GM19438 (cell line): Measurements from ENCODE around the gene ZNF598.
"Not testable (repeated sequence)": the region's sequence is repeated elsewhere in the genome, so short reads cannot be mapped to it uniquely, and the experiment has no call there.

Experiments used
- ATAC-seq: cut with Tn5 transposase; IDR thresholded peaks from one replicate; pipeline ENCODE4 v1.9.1; 2021; ENCODE audit warnings: low read depth; ENCODE audit not compliant: unreplicated experiment

Gene ZNF598

GRCh38 chr16:2028620-2029220 is 19.1 kb upstream of the ZNF598 start:
- ATAC-seq: no peak

- ATAC-seq: no peak
Measured at GRCh38 chr16:2028146-2028545, 18.5 kb upstream of the ZNF598 start.

GRCh38 chr16:2027024-2028010 is 17.7 kb upstream of the ZNF598 start:
- ATAC-seq: no peak

- no peak for ATAC-seq
Measured at GRCh38 chr16:2026461-2027023, 16.9 kb upstream of the ZNF598 start, which contains the start of gene NHERF2. NHERF2 (plus strand) TSS chr16:2026902; CDS start chr16:2027006, 104 bp downstream.

- no peak for ATAC-seq
Measured at GRCh38 chr16:2025878-2026460, 16.3 kb upstream of the ZNF598 start.

GRCh38 chr16:2025251-2025650 is 15.6 kb upstream of the ZNF598 start:
- no peak for ATAC-seq

- ATAC-seq: no peak
Measured at GRCh38 chr16:2024032-2024420, 14.4 kb upstream of the ZNF598 start.

- ATAC-seq: no peak
Measured at GRCh38 chr16:2023092-2024031, 13.7 kb upstream of the ZNF598 start.

- no peak for ATAC-seq
Measured at GRCh38 chr16:2022723-2023091, 13.1 kb upstream of the ZNF598 start.

GRCh38 chr16:2019921-2020831 is 10.6 kb upstream of the ZNF598 start:
- ATAC-seq: no peak

GRCh38 chr16:2019518-2019920 is 9.9 kb upstream of the ZNF598 start, which contains the start of gene NPW:
NPW (plus strand) TSS chr16:2019785.
- ATAC-seq: no peak

GRCh38 chr16:2016407-2016922 is 6.8 kb upstream of the ZNF598 start:
- no peak for ATAC-seq

- ATAC-seq: no peak
Measured at GRCh38 chr16:2015947-2016208, 6.3 kb upstream of the ZNF598 start.

GRCh38 chr16:2015117-2015946 is 5.7 kb upstream of the ZNF598 start:
- no peak for ATAC-seq

- no peak for ATAC-seq
Measured at GRCh38 chr16:2013527-2013926, 3.9 kb upstream of the ZNF598 start.

- not testable (repeated sequence) for ATAC-seq
Measured at GRCh38 chr16:2011726-2012125, 2.1 kb upstream of the ZNF598 start.

GRCh38 chr16:2009164-2009711 is 383 bp downstream of the ZNF598 start:
- peak; percentile 26 for ATAC-seq

GRCh38 chr16:2008631-2009163 is 924 bp downstream of the ZNF598 start:
- no peak for ATAC-seq
